GM19351 (cell line): ENCODE results near the gene FADS3.

Experiments used
- ATAC-seq: cut with Tn5 transposase; IDR thresholded peaks from one replicate; pipeline ENCODE4 v1.9.1; 2021; ENCODE audit warnings: mild to moderate bottlenecking, moderate library complexity; ENCODE audit not compliant: unreplicated experiment

FADS3 gene, protein sequence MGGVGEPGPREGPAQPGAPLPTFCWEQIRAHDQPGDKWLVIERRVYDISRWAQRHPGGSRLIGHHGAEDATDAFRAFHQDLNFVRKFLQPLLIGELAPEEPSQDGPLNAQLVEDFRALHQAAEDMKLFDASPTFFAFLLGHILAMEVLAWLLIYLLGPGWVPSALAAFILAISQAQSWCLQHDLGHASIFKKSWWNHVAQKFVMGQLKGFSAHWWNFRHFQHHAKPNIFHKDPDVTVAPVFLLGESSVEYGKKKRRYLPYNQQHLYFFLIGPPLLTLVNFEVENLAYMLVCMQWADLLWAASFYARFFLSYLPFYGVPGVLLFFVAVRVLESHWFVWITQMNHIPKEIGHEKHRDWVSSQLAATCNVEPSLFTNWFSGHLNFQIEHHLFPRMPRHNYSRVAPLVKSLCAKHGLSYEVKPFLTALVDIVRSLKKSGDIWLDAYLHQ

GRCh38 chr11:61891331-61892084 is at the start of gene FADS3:
FADS3 (minus strand) TSS chr11:61891545; CDS start chr11:61891381, 164 bp downstream.
- peak; percentile 64 for ATAC-seq

- no peak for ATAC-seq
Measured at GRCh38 chr11:61940466-61940865, 49.1 kb upstream of the FADS3 start.

DNA sequence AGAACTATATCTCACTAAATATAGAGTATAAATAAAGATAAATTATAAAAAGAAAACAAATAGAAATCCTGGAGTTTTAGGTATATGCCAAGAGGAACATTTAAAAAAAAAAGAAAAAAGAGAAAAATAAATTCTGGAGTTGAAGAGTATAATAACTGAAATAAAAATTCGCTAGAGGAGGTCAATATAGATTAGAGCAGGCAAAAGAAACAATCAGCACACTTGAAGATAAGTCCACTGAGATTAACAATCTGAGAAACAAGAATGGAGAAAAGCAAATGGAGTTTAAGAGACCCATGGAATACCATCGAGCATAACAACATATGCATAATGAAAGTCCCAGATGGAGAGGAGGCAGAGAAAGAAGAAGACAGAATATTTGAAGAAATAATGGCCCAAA is 44.5 kb upstream of the FADS3 start:
- no peak for ATAC-seq

DNA sequence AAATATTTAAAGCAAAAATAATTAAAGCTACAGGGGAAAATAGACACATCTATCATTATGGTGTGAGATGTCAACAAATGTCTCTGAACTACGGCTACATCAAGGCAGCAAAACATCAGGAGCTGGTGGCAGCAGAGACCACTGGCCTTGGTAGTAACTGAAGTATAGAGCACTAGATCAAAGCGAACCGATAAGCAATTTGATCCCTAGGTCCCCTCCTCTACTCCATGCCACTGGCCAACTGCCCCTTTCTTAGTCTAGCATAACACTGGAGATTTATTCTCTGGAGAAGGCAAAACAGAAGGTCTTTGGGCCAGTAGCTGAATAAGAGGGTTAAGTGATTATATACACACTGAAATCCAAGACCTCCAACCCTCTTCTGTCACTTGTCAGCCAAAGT is 39.6 kb upstream of the FADS3 start:
- ATAC-seq = no peak

DNA sequence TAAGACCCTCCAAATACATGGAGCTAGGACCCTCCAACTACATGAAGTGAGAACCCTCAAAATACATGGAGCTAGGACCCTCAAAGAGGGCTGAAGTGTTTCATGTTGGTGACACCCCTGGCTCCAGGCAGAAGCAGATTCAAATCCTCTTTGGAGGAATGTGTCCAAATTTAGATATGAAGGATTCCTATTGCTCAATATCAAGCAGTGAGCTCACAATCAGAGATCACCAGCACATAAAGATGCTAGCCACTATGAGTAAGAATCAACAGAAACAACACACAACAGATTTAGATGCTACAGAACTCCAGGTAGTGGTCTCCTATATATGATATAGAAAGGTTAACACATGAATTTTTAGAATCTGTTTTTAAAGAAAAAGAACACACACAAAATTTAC is 37.3 kb upstream of the FADS3 start:
- no peak for ATAC-seq

- ATAC-seq = no peak
Measured at GRCh38 chr11:61927501-61927900, 36.2 kb upstream of the FADS3 start.

- no peak for ATAC-seq
Measured at GRCh38 chr11:61926235-61926634, 34.9 kb upstream of the FADS3 start.

GRCh38 chr11:61925736-61926135 is 34.4 kb upstream of the FADS3 start:
- no peak for ATAC-seq

DNA sequence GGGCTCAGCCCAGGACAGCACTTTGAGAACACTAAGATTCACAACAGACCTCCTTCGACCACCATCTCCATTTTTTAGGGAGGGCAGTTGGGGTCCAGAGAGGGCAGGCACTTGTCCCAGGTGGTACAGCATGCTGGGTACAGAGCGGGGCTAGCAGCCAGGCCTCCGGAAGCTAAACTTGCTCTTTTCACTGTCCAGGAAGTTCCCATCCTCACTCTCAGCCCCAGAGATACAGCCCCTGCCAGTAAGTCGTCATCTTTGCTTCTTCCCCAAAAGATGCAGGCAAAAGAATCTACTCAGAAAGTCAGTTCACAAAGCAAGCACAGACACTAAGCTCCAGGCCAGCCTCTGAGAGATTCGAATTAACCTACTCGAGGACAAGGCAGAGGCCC is 32.7 kb upstream of the FADS3 start:
- no peak for ATAC-seq

GRCh38 chr11:61923166-61924063 is 32.1 kb upstream of the FADS3 start:
- ATAC-seq = no peak

DNA sequence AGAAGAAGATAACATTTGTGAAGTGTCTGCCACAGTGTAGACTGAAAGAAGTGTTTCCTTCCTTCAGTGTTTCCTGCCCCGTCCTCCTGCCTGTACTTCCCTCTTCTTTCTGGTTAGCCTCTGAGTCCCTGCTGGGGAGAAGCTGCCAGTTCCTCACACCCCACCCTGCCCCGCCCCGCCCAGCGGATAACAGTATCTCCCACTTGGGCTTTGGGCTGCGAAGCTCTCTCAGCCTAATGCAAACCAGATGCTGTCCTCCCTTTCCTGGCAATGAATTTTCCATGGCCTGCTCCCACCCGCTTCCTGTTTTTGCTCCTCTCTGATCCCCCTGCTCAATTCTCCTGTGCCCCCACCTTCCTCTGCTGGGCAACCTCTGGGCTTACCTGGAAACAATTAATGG is 31.2 kb upstream of the FADS3 start:
- ATAC-seq = no peak

DNA sequence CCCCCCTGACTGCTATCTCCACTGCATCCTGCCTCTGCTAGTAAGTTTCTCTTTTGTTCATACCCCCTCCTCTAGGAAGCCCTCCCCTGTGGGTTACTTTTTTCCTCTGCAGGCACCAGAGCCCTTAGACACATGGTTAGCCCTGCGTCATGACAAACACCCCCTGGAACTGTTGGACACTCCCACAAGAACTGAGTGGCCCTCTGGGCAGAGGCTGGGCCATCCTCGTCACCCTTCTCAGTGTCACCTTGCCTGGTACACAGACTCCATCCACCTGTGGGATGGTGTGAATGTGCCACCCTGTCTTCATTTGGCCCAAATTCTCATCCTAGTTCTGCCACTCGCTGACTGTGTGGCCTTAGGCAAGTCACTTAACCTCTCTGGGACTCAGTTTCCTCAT is 30.1 kb upstream of the FADS3 start:
- ATAC-seq = no peak

DNA sequence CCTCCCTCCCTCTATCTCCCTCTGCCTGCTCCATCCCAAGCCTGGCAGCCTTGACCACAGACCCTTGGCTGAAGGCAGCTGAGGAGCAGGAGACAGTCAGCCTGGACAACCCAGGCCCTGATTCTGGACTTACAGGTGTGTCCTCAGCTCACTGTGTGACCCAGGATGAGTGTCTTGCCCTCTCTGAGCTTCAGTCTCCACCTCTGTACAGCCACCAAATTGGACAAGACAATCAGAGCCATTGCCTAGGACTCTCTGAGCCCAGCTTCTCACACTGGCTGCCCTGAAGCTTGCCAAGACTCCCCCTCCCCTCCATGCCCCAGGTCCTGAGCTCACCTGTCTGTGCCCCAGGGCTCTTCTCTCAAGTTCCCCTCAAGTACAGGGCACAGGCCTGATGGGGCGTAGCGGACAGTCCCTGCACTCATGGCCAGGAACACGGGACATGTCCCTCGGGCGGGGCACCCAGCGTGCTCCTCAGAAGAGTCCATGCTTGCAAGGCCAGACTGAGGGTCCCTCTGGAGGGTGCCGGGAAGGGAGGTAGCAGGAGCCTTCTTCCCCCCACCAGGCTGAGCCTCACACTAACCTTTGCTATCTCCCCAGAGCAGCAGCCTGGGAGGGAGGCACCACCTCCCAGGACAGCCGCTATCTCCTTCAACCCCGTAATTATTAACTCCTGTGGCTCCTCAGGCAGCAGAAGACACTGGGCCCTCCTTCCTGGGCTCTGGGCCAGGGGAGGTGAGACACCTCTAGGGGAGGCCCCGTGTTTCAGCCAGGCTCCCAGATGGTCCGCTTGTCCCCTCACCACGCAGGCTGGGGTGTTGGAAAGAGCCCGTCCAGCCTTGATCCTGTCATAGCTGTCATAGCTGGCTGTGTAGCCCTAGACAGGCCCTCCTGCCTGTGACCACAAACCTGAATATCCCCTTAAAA is 28.6 kb upstream of the FADS3 start:
- no peak for ATAC-seq

DNA sequence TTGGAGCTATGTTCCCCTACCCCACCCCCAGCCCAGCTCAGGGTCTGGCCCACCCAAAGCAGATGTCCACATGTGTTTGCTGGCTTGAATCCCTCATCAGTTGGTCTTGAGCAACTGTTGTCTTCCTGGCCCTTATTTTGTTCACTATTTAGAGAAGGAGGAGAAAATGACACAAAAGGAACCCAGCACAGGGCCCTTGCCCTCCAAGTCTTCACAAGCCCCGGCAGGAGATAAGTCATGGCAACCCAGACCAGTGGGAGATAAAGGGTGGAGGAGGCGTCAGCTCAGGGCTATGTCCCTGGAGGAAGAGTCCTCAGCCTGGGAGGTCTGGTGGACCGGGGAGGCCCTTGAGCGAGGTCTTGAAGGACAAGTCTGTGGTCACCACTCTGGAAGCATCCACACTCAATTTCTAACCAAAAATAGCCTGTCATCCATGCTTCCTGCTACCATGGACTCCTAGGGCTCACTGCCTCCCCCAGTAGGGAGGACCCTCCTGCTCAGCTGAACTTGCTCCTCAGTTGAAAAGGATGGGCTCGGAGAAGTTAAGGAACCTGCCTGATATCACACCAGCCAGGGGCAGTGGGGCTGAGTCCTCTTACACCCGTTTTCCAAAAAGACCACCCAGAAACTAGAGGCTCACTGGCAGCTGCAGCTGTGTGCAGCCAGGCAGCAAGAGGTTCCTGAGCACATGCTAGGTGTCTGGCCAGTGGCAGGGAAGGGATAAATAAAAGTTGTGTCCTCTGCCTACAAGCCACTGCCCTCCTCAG is 27.8 kb upstream of the FADS3 start:
- no peak for ATAC-seq

DNA sequence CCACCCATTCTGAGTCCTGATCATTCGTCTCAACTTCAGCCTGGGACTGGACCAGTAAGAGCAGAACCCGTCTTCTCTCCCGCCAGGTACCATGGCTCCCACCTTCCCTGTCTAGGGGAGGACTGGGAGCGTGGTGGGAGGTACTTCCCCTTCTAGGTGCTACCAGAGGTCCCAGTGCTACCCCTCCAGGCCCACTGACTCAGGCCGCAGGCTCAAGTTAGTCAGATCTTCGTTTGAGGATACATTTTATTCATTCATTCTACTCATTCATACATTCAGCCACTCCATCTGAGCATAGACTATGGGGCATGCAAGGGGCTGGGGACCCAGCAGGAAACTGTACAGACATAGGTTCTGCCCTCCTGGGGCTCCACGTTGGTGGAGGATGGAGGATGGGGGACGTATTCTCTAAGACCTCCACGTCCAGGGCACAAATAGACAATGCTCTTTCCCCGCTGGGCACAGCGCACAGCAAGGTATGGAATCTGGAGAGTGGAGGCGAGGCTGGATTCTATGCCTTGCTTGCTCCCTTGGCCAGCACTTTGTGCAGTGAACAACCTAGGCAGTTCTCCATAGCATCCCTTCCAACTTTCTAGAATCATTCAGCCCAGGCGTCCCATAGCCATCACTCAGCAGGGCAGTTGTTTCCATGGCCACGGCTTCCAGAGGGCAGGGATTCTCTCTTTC is 27.0 kb upstream of the FADS3 start:
- ATAC-seq = no peak

GRCh38 chr11:61917334-61918109 is 26.2 kb upstream of the FADS3 start, which contains the start of gene RAB3IL1:
RAB3IL1 (minus strand) TSS chr11:61917566; CDS start chr11:61917367, 199 bp downstream.
- no peak for ATAC-seq

- ATAC-seq = no peak
Measured at GRCh38 chr11:61916737-61917333, 25.5 kb upstream of the FADS3 start.
